NCI-H460 (cell line): ENCODE results near the gene RECQL. TPM values are rescaled to one million over a fixed set of nuclear protein-coding genes. Genes with fewer than 3 reads are reported as not detected.
"Not testable (repeated sequence)": the region's sequence is repeated elsewhere in the genome, so short reads cannot be mapped to it uniquely, and the experiment has no call there.

Experiments
- DNase-seq: peaks from one replicate; pipeline ENCODE4 v3.0.0-alpha.2; 2016; ENCODE audit warnings: low read depth; ENCODE audit errors: extremely low read depth
- total RNA-seq: library from RNA; depleted of rRNA; stranded (reverse); fragments of >200 nt; shearing (Covaris generic); gene quantifications from 2 replicates; pipeline ENCODE4 v1.2.3, GENCODE V29; 2014; rRNA removed

The RECQL gene
- total RNA-seq, 1 experiment from 2014 or later: 41.3 TPM

DNA sequence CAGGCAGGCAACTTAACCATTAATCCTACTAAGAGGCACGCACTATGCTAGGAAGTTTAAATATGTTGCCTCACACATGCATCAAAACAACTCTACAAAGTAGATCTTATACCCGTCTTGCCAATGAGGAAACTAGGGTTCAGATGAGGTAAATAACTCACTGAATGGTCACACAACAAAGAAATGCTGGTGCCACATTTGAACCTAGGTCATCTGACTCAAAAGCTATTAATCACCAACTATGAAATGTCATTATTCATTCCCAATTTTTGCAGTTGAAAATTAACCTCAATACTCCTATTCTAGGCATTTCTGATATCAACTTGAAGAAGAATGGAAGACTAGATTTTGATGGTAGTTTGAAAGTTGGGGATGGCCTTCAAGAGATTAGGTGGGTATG is 66.7 kb downstream of the RECQL start:
- DNase-seq: no peak

DNA sequence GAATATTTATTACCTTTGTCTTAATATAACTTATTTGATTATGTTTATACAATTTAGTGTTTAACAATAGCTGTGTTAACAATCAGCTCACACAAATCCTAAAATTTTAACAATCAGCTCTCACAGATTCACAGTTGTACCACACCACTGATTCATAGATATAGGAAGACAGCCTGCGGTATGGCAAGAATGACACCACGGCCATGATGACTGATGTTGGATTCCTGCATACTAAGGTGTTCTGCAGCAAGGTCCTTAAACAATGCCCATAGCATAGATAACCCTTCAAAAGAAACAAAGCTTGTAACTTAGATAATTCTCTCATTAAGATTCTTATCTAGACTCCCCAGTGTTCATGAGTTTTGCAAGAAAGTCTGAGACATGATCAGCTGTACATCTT is 67.9 kb downstream of the RECQL start:
- no peak for DNase-seq

DNA sequence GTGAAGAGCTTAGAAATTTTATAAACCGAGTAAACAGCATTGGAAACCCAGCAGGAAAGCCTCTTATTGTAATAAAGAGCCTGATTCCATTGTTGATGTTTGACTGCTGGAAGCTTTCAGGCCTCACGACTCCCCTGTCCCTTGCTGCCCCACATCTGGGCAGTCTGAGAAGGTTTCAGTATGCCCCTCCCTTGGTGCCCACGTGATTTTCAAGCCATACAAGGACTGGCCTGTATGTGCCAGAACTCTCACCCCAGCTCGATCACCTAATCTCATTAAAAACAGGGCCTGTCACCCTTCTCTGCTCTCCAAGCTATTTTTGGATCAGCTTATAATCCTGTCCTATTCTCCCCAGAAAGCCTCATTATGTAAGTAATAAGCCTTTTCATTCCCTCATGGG is 71.4 kb downstream of the RECQL start:
- no peak for DNase-seq

DNA sequence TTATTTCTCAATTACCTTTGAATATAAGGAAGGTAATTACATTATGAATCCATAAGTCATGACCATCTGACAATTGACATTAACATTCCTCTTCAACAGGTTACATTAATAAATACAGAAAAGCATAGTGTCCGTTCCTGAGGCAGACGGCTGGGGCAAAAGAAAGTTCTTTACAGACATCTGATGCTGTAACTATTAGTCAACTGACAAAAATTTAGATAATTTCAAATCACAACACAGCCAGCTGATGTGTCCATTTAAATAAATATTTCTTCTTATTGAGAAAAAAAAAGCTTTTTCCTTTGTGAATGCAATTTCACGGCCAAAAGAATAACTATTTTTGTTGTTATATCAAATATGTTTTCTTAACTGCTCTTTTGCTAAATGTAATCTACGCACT is 73.2 kb downstream of the RECQL start:
- DNase-seq: no peak

DNA sequence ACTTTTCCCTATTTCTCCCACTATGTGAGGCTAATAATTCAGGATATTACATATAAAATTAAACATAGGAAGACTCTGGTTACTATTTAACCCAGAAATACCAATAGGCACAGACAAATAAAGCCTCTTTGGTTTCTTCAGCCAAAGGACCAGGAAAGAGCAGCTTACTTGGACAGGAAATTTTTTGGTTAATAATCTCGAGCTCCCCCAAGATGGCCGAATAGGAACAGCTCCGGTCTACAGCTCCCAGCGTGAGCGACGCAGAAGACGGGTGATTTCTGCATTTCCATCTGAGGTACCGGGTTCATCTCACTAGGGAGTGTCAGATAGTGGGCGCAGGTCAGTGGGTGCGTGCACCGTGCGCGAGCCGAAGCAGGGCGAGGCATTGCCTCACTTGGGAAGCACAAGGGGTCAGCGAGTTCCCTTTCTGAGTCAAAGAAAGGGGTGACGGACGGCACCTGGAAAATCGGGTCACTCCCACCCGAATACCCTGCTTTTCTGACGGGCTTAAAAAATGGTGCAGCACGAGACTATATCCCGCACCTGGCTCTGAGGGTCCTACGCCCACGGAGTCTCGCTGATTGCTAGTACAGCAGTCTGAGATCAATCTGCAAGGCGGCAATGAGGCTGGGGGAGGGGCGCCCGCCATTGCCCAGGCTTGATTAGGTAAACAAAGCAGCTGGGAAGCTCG is 82.3 kb downstream of the RECQL start:
- not testable (repeated sequence) for DNase-seq

Other genes with a start within 250 kb of the RECQL start
- gene SLCO1A2, start 166.7 kb downstream of the RECQL start, total RNA-seq: not detected in 2 replicates
- not detected in 2 replicates for gene IAPP, start 128.7 kb downstream of the RECQL start, total RNA-seq
- gene PYROXD1, start 64.0 kb downstream of the RECQL start, total RNA-seq: 26.0 and 35.1 TPM in 2 replicates
- gene GOLT1B, start 154 bp upstream of the RECQL start, total RNA-seq: 50.0 and 55.9 TPM in 2 replicates
- gene SPX, start 24.7 kb upstream of the RECQL start, total RNA-seq: 310 and 328 TPM in 2 replicates
- gene GYS2, start 103.2 kb upstream of the RECQL start, total RNA-seq: not detected in 2 replicates
- 1,086 and 1,158 TPM in 2 replicates for gene LDHB, start 156.2 kb upstream of the RECQL start, total RNA-seq